ENCODE measurements around the gene FOXP1.

The FOXP1 gene

GRCh38 chr3:71010726-71011455, 572.6 kb downstream of the FOXP1 start:
- DNase-seq: no peak

- no peak for DNase-seq
These were observed 575.1 kb downstream of the FOXP1 start for GRCh38 chr3:71008350-71008935.

GRCh38 chr3:71006810-71007785, 576.4 kb downstream of the FOXP1 start:
- DNase-seq: no peak

- no peak for DNase-seq
These were observed 577.7 kb downstream of the FOXP1 start for GRCh38 chr3:71005702-71006321.

GRCh38 chr3:71003511-71003910, 580.0 kb downstream of the FOXP1 start:
- DNase-seq: no peak

- DNase-seq: no peak
These were observed 581.2 kb downstream of the FOXP1 start for GRCh38 chr3:71002298-71002697.

- no peak for DNase-seq
These were observed 582.2 kb downstream of the FOXP1 start for GRCh38 chr3:71001303-71001830.

GRCh38 chr3:71000483-71000882, 583.0 kb downstream of the FOXP1 start:
- no peak for DNase-seq

GRCh38 chr3:70999730-71000129, 583.8 kb downstream of the FOXP1 start:
- peak; percentile 12 for DNase-seq

- DNase-seq: no peak
These were observed 587.4 kb downstream of the FOXP1 start for GRCh38 chr3:70996082-70996481.

- DNase-seq: no peak
These were observed 588.9 kb downstream of the FOXP1 start for GRCh38 chr3:70994644-70995043.

- DNase-seq: no peak
These were observed 590.8 kb downstream of the FOXP1 start for GRCh38 chr3:70992562-70993204.

GRCh38 chr3:70992131-70992530, 591.4 kb downstream of the FOXP1 start:
- DNase-seq: no peak

GRCh38 chr3:70990723-70991122, 592.8 kb downstream of the FOXP1 start:
- no peak for DNase-seq

GRCh38 chr3:70990185-70990584, 593.3 kb downstream of the FOXP1 start:
- DNase-seq: no peak

- no peak for DNase-seq
These were observed 594.4 kb downstream of the FOXP1 start for GRCh38 chr3:70989174-70989573.

GRCh38 chr3:70988111-70988510, 595.4 kb downstream of the FOXP1 start:
- no peak for DNase-seq

GRCh38 chr3:70985572-70985971, 598.0 kb downstream of the FOXP1 start:
- DNase-seq: no peak

GRCh38 chr3:70984776-70985482, 598.6 kb downstream of the FOXP1 start:
- no peak for DNase-seq

GRCh38 chr3:70982700-70983140, 600.8 kb downstream of the FOXP1 start:
- no peak for DNase-seq

GRCh38 chr3:70982284-70982683, 601.2 kb downstream of the FOXP1 start:
- DNase-seq: no peak
